Gastrocnemius medialis (tissue), 4 donors: Measurements from ENCODE around the gene MGAT5. TPM values are rescaled to one million over a fixed set of nuclear protein-coding genes. Genes with fewer than 3 reads are reported as not detected.

Experiments
- ATAC-seq, 2 donors: fragments of 150-250 bp; one replicate each; pipeline ENCODE4 v1.9.1; 2016
- DNase-seq, 2 donors: peaks; one replicate each; pipeline ENCODE4 v3.0.0-alpha.2; 2019
- H3K27ac ChIP-seq, 4 donors: fragments of 200-600 bp; sonication (generic); 1 replicate in 1 of 4; 2 replicates in 3 of 4; pipeline ENCODE4 v1.5.1; 2016 to 2018; ENCODE audit warnings: mild to moderate bottlenecking in 2 of 4, moderate library complexity in 1 of 4
- H3K27me3 ChIP-seq, 3 donors: fragments of 200-600 bp; sonication (generic) in 2 of 3; 1 replicate in 1 of 3; 2 replicates in 2 of 3; pipeline versions ENCODE4 v1.5.1 to v1.6.0; 2016 to 2019; ENCODE audit warnings: mild to moderate bottlenecking in 1 of 3, moderate library complexity in 1 of 3
- H3K36me3 ChIP-seq, 2 donors: fragments of 200-600 bp; sonication (generic) in 1 of 2; one replicate each; pipeline ENCODE4 v1.5.1; 2017 to 2018
- H3K4me1 ChIP-seq, 2 donors: fragments of 200-600 bp; sonication (generic) in 1 of 2; one replicate each; pipeline ENCODE4 v1.5.1; 2016 to 2017; ENCODE audit warnings: mild to moderate bottlenecking in 2 of 2
- H3K4me3 ChIP-seq, 4 donors: fragments of 200-600 bp; sonication (generic) in 3 of 4; 1 replicate in 1 of 4; 2 replicates in 3 of 4; pipeline ENCODE4 v1.5.1; 2016 to 2019; ENCODE audit warnings: mild to moderate bottlenecking in 2 of 4
- H3K9me3 ChIP-seq, 3 donors: fragments of 200-600 bp; sonication (generic) in 2 of 3; 1 replicate in 1 of 3; 2 replicates in 2 of 3; pipeline ENCODE4 v1.5.1; 2016 to 2019
- CTCF ChIP-seq, 5 experiments: fragments of 450-650 bp in 3 of 5; fragments of 200-600 bp in 2 of 5; sonication (generic) in 2 of 5; IDR thresholded peaks in 4 of 5; conservative IDR thresholded peaks in 1 of 5; 1 replicate in 4 of 5; 2 replicates in 1 of 5; pipeline ENCODE4 v1.5.1; 2016 to 2019; ENCODE audit warnings: antibody characterized with exemption in 5 of 5, mild to moderate bottlenecking in 3 of 5, moderate library complexity in 3 of 5
- POLR2A ChIP-seq, 2 donors: fragments of 450-650 bp; IDR thresholded peaks; one replicate each; pipeline ENCODE4 v1.6.1; 2017; ENCODE audit warnings: antibody characterized with exemption in 2 of 2, mild to moderate bottlenecking in 2 of 2, moderate library complexity in 2 of 2
- in situ Hi-C, 4 donors: fragments of 200-750 bp; cut with MboI; loops; one replicate each; pipeline versions ENCODE4 v1.15.0 to v1.8.0; 2017; ENCODE audit warnings: low sequenced_read_pairs in 4 of 4
- intact Hi-C: fragments of 100-400 bp; cut with DNase I; formaldehyde crosslinking; loops from one replicate; pipeline ENCODE4 v1.15.1; 2023; ENCODE audit warnings: low total_unique reads
- total RNA-seq, 4 donors: library from RNA; depleted of rRNA; stranded (reverse); fragments of >200 nt; gene quantifications; one replicate each; pipeline versions ENCODE4 v1.1.0 to v1.2.3, GENCODE V29; 2016

MGAT5 gene
- total RNA-seq, 4 donors from 2014 or later = 3.0 to 4.9 (median 3.3) TPM

GRCh38 chr2:134461511-134461910, 207.6 kb downstream of the MGAT5 start:
- H3K4me3 ChIP-seq = no peak overlapping the region
- H3K27ac ChIP-seq = no peak overlapping the region
- DNase-seq (no peak), ATAC-seq (no peak)
- no peaks in the 10 kb centered on the region for H3K27me3 ChIP-seq
- in situ Hi-C loops = loop anchor here in 2 of 4 donors (25.0 kb wide), 1 partner anchor 426 kb away; no protein-coding TSS in a partner anchor
- H3K9me3 ChIP-seq = no peaks in the 10 kb centered on the region
- no peaks in the 10 kb centered on the region for H3K4me1 ChIP-seq
- no peak for TF ChIP-seq CTCF (IDR thresholded peaks at IDR 0.05 in 4 of 5, conservative IDR thresholded peaks at IDR 0.05 in 1 of 5)
- no peak for TF ChIP-seq POLR2A (IDR thresholded peaks at IDR 0.05)
- intact Hi-C loops = no loop called here
- no peaks in the 10 kb centered on the region for H3K36me3 ChIP-seq

GRCh38 chr2:134462275-134462674, 208.4 kb downstream of the MGAT5 start:
- in situ Hi-C loops = loop anchor here in 2 of 4 donors (25.0 kb wide), 1 partner anchor 425 kb away; no protein-coding TSS in a partner anchor
- ATAC-seq = no peak
- TF ChIP-seq POLR2A (IDR thresholded peaks at IDR 0.05) = no peak
- no peak for TF ChIP-seq CTCF (IDR thresholded peaks at IDR 0.05 in 4 of 5, conservative IDR thresholded peaks at IDR 0.05 in 1 of 5)
- H3K36me3 ChIP-seq = no peaks in the 10 kb centered on the region
- H3K4me1 ChIP-seq = no peaks in the 10 kb centered on the region
- intact Hi-C loops = no loop called here
- H3K4me3 ChIP-seq = no peak overlapping the region
- no peaks in the 10 kb centered on the region for H3K9me3 ChIP-seq
- no peak for DNase-seq
- no peak overlapping the region for H3K27ac ChIP-seq
- H3K27me3 ChIP-seq = no peaks in the 10 kb centered on the region

GRCh38 chr2:134462791-134463698, 209.2 kb downstream of the MGAT5 start:
- Histone ChIP-seq H3K27ac (no peak overlapping the region), H3K9me3 (no peaks in the 10 kb centered on the region), H3K27me3 (no peaks in the 10 kb centered on the region), H3K4me3 (no peak overlapping the region), H3K36me3 (no peaks in the 10 kb centered on the region), H3K4me1 (no peaks in the 10 kb centered on the region)
- DNase-seq = no peak
- in situ Hi-C loops (loop anchor here in 2 of 4 donors (25.0 kb wide), 1 partner anchor 424 kb away; no protein-coding TSS in a partner anchor), intact Hi-C loops (no loop called here)
- no peak for TF ChIP-seq POLR2A (IDR thresholded peaks at IDR 0.05)
- no peak for TF ChIP-seq CTCF (IDR thresholded peaks at IDR 0.05 in 4 of 5, conservative IDR thresholded peaks at IDR 0.05 in 1 of 5)
- ATAC-seq = no peak

GRCh38 chr2:134463699-134464022, 209.8 kb downstream of the MGAT5 start:
- ATAC-seq (no peak), DNase-seq (no peak)
- Histone ChIP-seq H3K4me3 (no peak overlapping the region), H3K27ac (no peak overlapping the region), H3K36me3 (no peaks in the 10 kb centered on the region), H3K27me3 (no peaks in the 10 kb centered on the region), H3K9me3 (no peaks in the 10 kb centered on the region), H3K4me1 (no peaks in the 10 kb centered on the region)
- intact Hi-C loops (no loop called here), in situ Hi-C loops (loop anchor here in 2 of 4 donors (25.0 kb wide), 1 partner anchor 424 kb away; no protein-coding TSS in a partner anchor)
- TF ChIP-seq CTCF (IDR thresholded peaks at IDR 0.05 in 4 of 5, conservative IDR thresholded peaks at IDR 0.05 in 1 of 5) = no peak
- no peak for TF ChIP-seq POLR2A (IDR thresholded peaks at IDR 0.05)
